ENCODE measurements around the gene ABL1.

DNA sequence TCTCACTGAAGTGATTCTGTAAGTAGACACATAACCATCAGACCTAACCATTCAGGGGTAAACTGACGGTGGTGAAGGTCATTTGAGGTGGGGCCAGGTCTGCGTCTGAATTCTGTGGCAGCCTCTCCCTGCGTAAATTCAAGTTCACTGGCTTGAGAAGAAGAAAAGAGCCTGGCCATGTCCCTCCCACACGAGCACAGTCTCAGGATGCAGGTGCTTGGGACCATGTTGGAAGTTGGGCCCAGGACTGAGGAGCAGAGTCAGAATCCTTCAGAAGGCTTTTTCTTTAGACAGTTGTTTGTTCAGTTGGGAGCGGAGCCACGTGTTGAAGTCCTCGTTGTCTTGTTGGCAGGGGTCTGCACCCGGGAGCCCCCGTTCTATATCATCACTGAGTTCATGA, 37.5 kb downstream of the ABL1 start:
- TF ChIP-seq, protein P1, sequence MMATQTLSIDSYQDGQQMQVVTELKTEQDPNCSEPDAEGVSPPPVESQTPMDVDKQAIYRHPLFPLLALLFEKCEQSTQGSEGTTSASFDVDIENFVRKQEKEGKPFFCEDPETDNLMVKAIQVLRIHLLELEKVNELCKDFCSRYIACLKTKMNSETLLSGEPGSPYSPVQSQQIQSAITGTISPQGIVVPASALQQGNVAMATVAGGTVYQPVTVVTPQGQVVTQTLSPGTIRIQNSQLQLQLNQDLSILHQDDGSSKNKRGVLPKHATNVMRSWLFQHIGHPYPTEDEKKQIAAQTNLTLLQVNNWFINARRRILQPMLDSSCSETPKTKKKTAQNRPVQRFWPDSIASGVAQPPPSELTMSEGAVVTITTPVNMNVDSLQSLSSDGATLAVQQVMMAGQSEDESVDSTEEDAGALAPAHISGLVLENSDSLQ (IDR thresholded peaks at IDR 0.05) = no peak
- no peak for TF ChIP-seq TARDBP (IDR thresholded peaks at IDR 0.05)
- no peak for TF ChIP-seq SUZ12 (IDR thresholded peaks at IDR 0.05)
- TF ChIP-seq NFRKB (IDR thresholded peaks at IDR 0.05) = no peak
- no peak for TF ChIP-seq BHLHE40 (IDR thresholded peaks at IDR 0.05; ENCODE audit: borderline replicate concordance)
- no peak for TF ChIP-seq ZNF384 (IDR thresholded peaks at IDR 0.05)
- TF ChIP-seq FOXA1 (IDR thresholded peaks at IDR 0.05) = no peak
- no peak for TF ChIP-seq ELF4 (IDR thresholded peaks at IDR 0.05)
